Measurements from ENCODE around the gene LDB2. TPM values are rescaled to one million over a fixed set of nuclear protein-coding genes. Genes with fewer than 3 reads are reported as not detected.

Gene LDB2
- total and polyA plus RNA-seq, 2 donors (not counting 3 experiments of a cell fraction or from before 2014, with no cell fraction given) = 127 to 223 TPM

DNA sequence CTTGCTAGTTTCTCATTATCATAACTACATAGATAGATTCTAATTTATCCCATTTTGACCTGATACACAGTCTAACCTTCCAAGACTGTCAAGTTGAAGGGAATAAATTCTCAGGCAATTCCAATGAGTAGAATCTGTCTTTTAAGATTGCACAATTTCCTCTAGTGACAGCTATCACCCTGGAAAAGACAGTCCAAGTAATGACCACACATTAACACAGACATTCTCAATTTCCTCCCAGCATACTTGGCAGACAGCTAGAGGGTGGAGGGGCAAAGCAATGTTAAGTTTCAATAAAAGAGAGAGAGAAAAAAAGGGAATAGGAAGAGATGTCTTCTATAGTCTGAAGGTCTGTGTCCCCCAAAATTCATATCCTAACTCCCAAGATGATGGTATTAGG is 234.7 kb downstream of the LDB2 start:
- H3K36me3 ChIP-seq (ENCODE audit: control insufficient read depth in 2 of 2, extremely low read depth in 1 of 2, insufficient read depth in 2 of 2, low read length in 2 of 2) = peaks cover 6 to 8% of the 10 kb centered on the region in 2 experiments
- FAIRE-seq = no peak
- TF ChIP-seq, protein P1, sequence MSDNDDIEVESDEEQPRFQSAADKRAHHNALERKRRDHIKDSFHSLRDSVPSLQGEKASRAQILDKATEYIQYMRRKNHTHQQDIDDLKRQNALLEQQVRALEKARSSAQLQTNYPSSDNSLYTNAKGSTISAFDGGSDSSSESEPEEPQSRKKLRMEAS (IDR thresholded peaks at IDR 0.05; ENCODE audit: insufficient read depth, insufficient read length) = no peak
- TF ChIP-seq EZH2 (IDR thresholded peaks at IDR 0.05; ENCODE audit: borderline replicate concordance, low read depth, low read length, severe bottlenecking) = no peak
- no peak for TF ChIP-seq FOS (IDR thresholded peaks at IDR 0.05; ENCODE audit: borderline replicate concordance, insufficient read depth, low read length)
- no peak for TF ChIP-seq MYC (IDR thresholded peaks at IDR 0.05; ENCODE audit: low read depth, low read length)
- no peak for TF ChIP-seq POLR2A (IDR thresholded peaks at IDR 0.05; ENCODE audit: low read depth, low read length)
- TF ChIP-seq, protein P2, sequence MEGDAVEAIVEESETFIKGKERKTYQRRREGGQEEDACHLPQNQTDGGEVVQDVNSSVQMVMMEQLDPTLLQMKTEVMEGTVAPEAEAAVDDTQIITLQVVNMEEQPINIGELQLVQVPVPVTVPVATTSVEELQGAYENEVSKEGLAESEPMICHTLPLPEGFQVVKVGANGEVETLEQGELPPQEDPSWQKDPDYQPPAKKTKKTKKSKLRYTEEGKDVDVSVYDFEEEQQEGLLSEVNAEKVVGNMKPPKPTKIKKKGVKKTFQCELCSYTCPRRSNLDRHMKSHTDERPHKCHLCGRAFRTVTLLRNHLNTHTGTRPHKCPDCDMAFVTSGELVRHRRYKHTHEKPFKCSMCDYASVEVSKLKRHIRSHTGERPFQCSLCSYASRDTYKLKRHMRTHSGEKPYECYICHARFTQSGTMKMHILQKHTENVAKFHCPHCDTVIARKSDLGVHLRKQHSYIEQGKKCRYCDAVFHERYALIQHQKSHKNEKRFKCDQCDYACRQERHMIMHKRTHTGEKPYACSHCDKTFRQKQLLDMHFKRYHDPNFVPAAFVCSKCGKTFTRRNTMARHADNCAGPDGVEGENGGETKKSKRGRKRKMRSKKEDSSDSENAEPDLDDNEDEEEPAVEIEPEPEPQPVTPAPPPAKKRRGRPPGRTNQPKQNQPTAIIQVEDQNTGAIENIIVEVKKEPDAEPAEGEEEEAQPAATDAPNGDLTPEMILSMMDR (IDR thresholded peaks at IDR 0.05; ENCODE audit: extremely low read depth in 1 of 2, insufficient read depth in 1 of 2, low read depth in 1 of 2, low read length in 2 of 2) = no peak
- no peak for TF ChIP-seq JUN (IDR thresholded peaks at IDR 0.05; ENCODE audit: borderline replicate concordance, insufficient read depth, insufficient read length, low read depth)
- H3K9me1 ChIP-seq (replicated peaks; ENCODE audit: control insufficient read depth, extremely low read depth, insufficient read depth, low read length) = no peaks in the 10 kb centered on the region
- H4K20me1 ChIP-seq (replicated peaks; ENCODE audit: control insufficient read depth, extremely low read depth, insufficient read depth, low read length) = no peaks in the 10 kb centered on the region
- no peak overlapping the region for H3K4me3 ChIP-seq (replicated peaks in 1 of 3; ENCODE audit: insufficient read depth in 1 of 3, low read depth in 1 of 3, low read length in 3 of 3)
- H3K4me1 ChIP-seq (ENCODE audit: control insufficient read depth, extremely low read depth, insufficient read depth, low read length) = no peaks in the 10 kb centered on the region
- H3K27me3 ChIP-seq (ENCODE audit: control insufficient read depth in 2 of 2, insufficient read depth in 2 of 2, low read length in 2 of 2) = no peaks in the 10 kb centered on the region
- H2AFZ ChIP-seq (ENCODE audit: low read depth, low read length) = no peak overlapping the region
- no peaks in the 10 kb centered on the region for H3K79me2 ChIP-seq (ENCODE audit: control insufficient read depth, insufficient read depth, low read length)
- H3K27ac ChIP-seq (ENCODE audit: insufficient read depth, low read depth, low read length) = no peak overlapping the region
- no peak overlapping the region for H3K9ac ChIP-seq (replicated peaks; ENCODE audit: extremely low read depth, insufficient read depth, low read length)
- H3K9me3 ChIP-seq (replicated peaks; ENCODE audit: control insufficient read depth, insufficient read depth, low read length) = no peaks in the 10 kb centered on the region
- POLR2A ChIA-PET = no interaction called here
- CTCF ChIA-PET = no interaction called here
- dilution Hi-C loops (cut with MboI; ENCODE audit: extremely low pct_ligation_motif_present, low sequenced_read_pairs) = no loop called here
- DNase-seq (ENCODE audit: low read depth, low spot score) = no peak
- BruUV-seq (replicated peaks) = no TSS peak
- intact Hi-C loops (cut with micrococcal nuclease) = no loop called here
- no peak overlapping the region for H3K4me2 ChIP-seq (ENCODE audit: insufficient read depth, low read length)
